GM12878 (cell line): ENCODE results near the gene PDGFD. TPM values are rescaled to one million over a fixed set of nuclear protein-coding genes. Genes with fewer than 3 reads are reported as not detected.

Experiments
- ATAC-seq: fragments of 200-7000 bp; cut with Tn5 transposase; 3 replicates; pipeline ENCODE4 v1.9.1; 2020; ENCODE audit warnings: mild to moderate bottlenecking, moderate library complexity
- BruUV-seq: library from RNA; stranded (reverse); fragments of 400-500 nt; replicated peaks from 2 replicates; lab custom pipeline; 2021; lab: Mats Ljungman, UMichigan
- CTCF ChIA-PET: fragments of 300-600 bp; sonication (Branson Sonifier 250); formaldehyde crosslinking; extraction: SDS; loops from one replicate; lab custom pipeline; 2021; ENCODE audit warnings: inconsistent platforms; lab: Yijun Ruan, JAX
- POLR2A ChIA-PET: fragments of 350-600 bp; formaldehyde crosslinking; extraction: SDS; loops from one replicate; lab custom pipeline; 2021; ENCODE audit warnings: inconsistent platforms; lab: Charles Lee
- RAD21 ChIA-PET: fragments of 300-600 bp; sonication (Branson Sonifier 250); formaldehyde crosslinking; loops from one replicate; lab custom pipeline; 2023; ENCODE audit warnings: antibody characterized with exemption; ENCODE audit not compliant: unreplicated experiment; lab: Charles Lee
- SMC1A ChIA-PET: fragments of 300-600 bp; sonication (Branson Sonifier 250); formaldehyde crosslinking; loops from one replicate; lab custom pipeline; 2023; ENCODE audit not compliant: unreplicated experiment, uncharacterized antibody; lab: Charles Lee
- DNase-seq: peaks from one replicate; pipeline ENCODE4 v3.0.0-alpha.2; 2011; ENCODE audit warnings: low read depth, low spot score
- FAIRE-seq: peaks from 3 replicates; lab custom pipeline; 2011; peaks lifted over from hg19 to GRCh38; lab: Jason Lieb, UNC
- H2AFZ ChIP-seq: 2 replicates; pipeline ENCODE4 v1.6.0; 2011; ENCODE audit warnings: low read depth, low read length, control low read depth; ENCODE audit not compliant: control insufficient read depth
- H3K27ac ChIP-seq: 2 replicates; pipeline ENCODE4 v1.5.1; 2011; ENCODE audit warnings: control low read depth; ENCODE audit not compliant: control insufficient read depth, insufficient read depth
- H3K27me3 ChIP-seq, 2 experiments: replicated peaks in 1 of 2; 2 replicates each; pipeline versions ENCODE4 v1.6.0 to v1.6.1; 2011; ENCODE audit warnings: low read length in 1 of 2; ENCODE audit not compliant: control insufficient read depth in 2 of 2, insufficient read depth in 2 of 2
- H3K36me3 ChIP-seq, 2 experiments: 2 replicates each; pipeline ENCODE4 v1.5.1; 2011; ENCODE audit warnings: low read length in 1 of 2; ENCODE audit not compliant: control insufficient read depth in 2 of 2, insufficient read depth in 2 of 2
- H3K4me1 ChIP-seq: 2 replicates; pipeline ENCODE4 v1.6.1; 2011; ENCODE audit warnings: mild to moderate bottlenecking, low read length, moderate library complexity, mixed read lengths; ENCODE audit not compliant: control insufficient read depth, insufficient read depth
- H3K4me2 ChIP-seq: 2 replicates; pipeline ENCODE4 v1.6.0; 2011; ENCODE audit warnings: control low read depth; ENCODE audit not compliant: control insufficient read depth, insufficient read depth
- H3K4me3 ChIP-seq: fragments of 200-600 bp; sonication (generic); 2 replicates; pipeline ENCODE4 v1.5.1; 2016
- H3K79me2 ChIP-seq: 2 replicates; pipeline ENCODE4 v1.6.0; 2011; ENCODE audit warnings: low read length; ENCODE audit not compliant: control insufficient read depth, insufficient read depth
- H3K9ac ChIP-seq: 2 replicates; pipeline ENCODE4 v1.8.0; 2011; ENCODE audit warnings: low read length, control low read depth, mixed read lengths; ENCODE audit not compliant: control insufficient read depth, insufficient read depth
- H3K9me3 ChIP-seq: replicated peaks from 3 replicates; pipeline ENCODE4 v1.5.1; 2011; ENCODE audit warnings: mild to moderate bottlenecking, low read length; ENCODE audit not compliant: control insufficient read depth, insufficient read depth
- H4K20me1 ChIP-seq: 2 replicates; pipeline ENCODE4 v1.6.0; 2011; ENCODE audit not compliant: control insufficient read depth, insufficient read depth
- BHLHE40 ChIP-seq, 2 experiments: fragments of 450-650 bp in 1 of 2; IDR thresholded peaks; 2 replicates each; pipeline ENCODE4 v1.6.1; 2011 to 2017; ENCODE audit warnings: low read depth in 2 of 2, borderline replicate concordance in 1 of 2, improper control_type of control experiment in 1 of 2, low read length in 1 of 2, mild to moderate bottlenecking in 1 of 2
- MAX ChIP-seq: IDR thresholded peaks from 2 replicates; pipeline ENCODE4 v1.6.1; 2012; ENCODE audit warnings: low read depth, low read length, improper control_type of control experiment
- MTA2 ChIP-seq: fragments of 450-650 bp; IDR thresholded peaks from 2 replicates; pipeline ENCODE4 v1.6.1; 2016; ENCODE audit warnings: low read depth, mild to moderate bottlenecking, moderate library complexity
- MYB ChIP-seq: fragments of 150-350 bp; IDR thresholded peaks from 2 replicates; pipeline ENCODE4 v1.6.1; 2014; ENCODE audit warnings: mild to moderate bottlenecking, low read depth, low read length, borderline replicate concordance
- POLR2A ChIP-seq: IDR thresholded peaks from 2 replicates; pipeline ENCODE4 v1.6.1; 2011; ENCODE audit warnings: low read depth, mild to moderate bottlenecking, low read length
- POU2F2 ChIP-seq: IDR thresholded peaks from 3 replicates; pipeline ENCODE4 v1.6.1; 2011; ENCODE audit warnings: low read depth, mild to moderate bottlenecking, low read length, borderline replicate concordance
- RCOR1 ChIP-seq: conservative IDR thresholded peaks from 2 replicates; pipeline ENCODE4 v1.6.1; 2012; ENCODE audit warnings: low read depth, low read length, improper control_type of control experiment
- WRNIP1 ChIP-seq: IDR thresholded peaks from 2 replicates; pipeline ENCODE4 v1.6.1; 2011; ENCODE audit warnings: low read depth, low read length, improper control_type of control experiment, borderline replicate concordance
- YY1 ChIP-seq: IDR thresholded peaks from 2 replicates; pipeline ENCODE4 v1.6.1; 2011; ENCODE audit warnings: low read depth, mild to moderate bottlenecking, low read length
- ZBTB33 ChIP-seq: fragments of 450-650 bp; IDR thresholded peaks from 2 replicates; pipeline ENCODE4 v1.6.1; 2017; ENCODE audit warnings: mild to moderate bottlenecking
- ZBTB40 ChIP-seq: fragments of 450-650 bp; IDR thresholded peaks from 2 replicates; pipeline ENCODE4 v1.6.1; 2016; ENCODE audit warnings: mild to moderate bottlenecking, moderate library complexity, borderline replicate concordance
- WGBS: methylation state at CpG from one replicate; pipeline ENCODE4 v1.1.6; 2016; ENCODE audit warnings: low lambda C conversion rate; ENCODE audit not compliant: insufficient replicate concordance, insufficient coverage; ENCODE audit errors: missing lambda C conversion rate; 5-methylcytosine and 5-hydroxymethylcytosine counted together
- in situ Hi-C: fragments of 300-500 bp; cut with MboI; formaldehyde crosslinking; loops from 9 replicates; pipeline ENCODE4 v1.14.3; 2018; ENCODE audit warnings: mixed read lengths
- intact Hi-C: fragments of 100-400 bp; cut with micrococcal nuclease; formaldehyde crosslinking; loops from one replicate; pipeline ENCODE4 v1.14.2; 2022; ENCODE audit not compliant: unreplicated experiment
- polyA plus RNA-seq, 11 experiments: library from polyadenylated mRNA; depleted of rRNA in 4 of 11; unstranded in 6 of 11; stranded (reverse) in 5 of 11; fragments of >200 nt; fragmentation: Nextera tagmentation in 4 of 11; fragmentation: Illumina TruSeq in 1 of 11; extraction: Ambion mirVana in 4 of 11; extraction: Trizol in 1 of 11; gene quantifications; 1 replicate in 1 of 11; 2 replicates in 10 of 11; pipeline versions ENCODE4 v1.2.1 to v1.2.3, GENCODE V29; 2011 to 2016; ENCODE audit warnings: inconsistent platforms in 2 of 11, missing spikeins in 2 of 11, low read depth in 1 of 11
- total RNA-seq, 4 experiments: library from RNA; depleted of rRNA in 3 of 4; stranded (reverse); fragments of >200 nt in 3 of 4; fragmentation: Illumina TruSeq in 1 of 4; extraction: Trizol in 1 of 4; gene quantifications; 2 replicates each; pipeline versions ENCODE4 v1.2.1 to v1.2.3, GENCODE V29; 2013 to 2021

PDGFD gene
- total and polyA plus RNA-seq, 10 of the 15 experiments (the other 5 are each of a cell fraction or from before 2014, with no cell fraction given): 0.05 to 0.13 TPM; not detected in 8

- Histone ChIP-seq H3K79me2 (no peaks in the 10 kb centered on the region), H3K4me3 (no peak overlapping the region), H3K27me3 (no peaks in the 10 kb centered on the region; a peak in 2 of 4 replicates), H3K4me2 (no peak overlapping the region), H3K9ac (no peak overlapping the region), H4K20me1 (no peaks in the 10 kb centered on the region), H2AFZ (no peak overlapping the region), H3K27ac (no peak overlapping the region), H3K9me3 (no peaks in the 10 kb centered on the region), H3K4me1 (no peaks in the 10 kb centered on the region), H3K36me3 (no peaks in the 10 kb centered on the region)
- ChIA-PET CTCF (no interaction called here), POLR2A (no interaction called here), SMC1A (no interaction called here), RAD21 (no interaction called here)
- no peak for ATAC-seq
- intact Hi-C loops: no loop called here
- BruUV-seq: no TSS peak
- TF ChIP-seq MTA2: no peak
- TF ChIP-seq YY1: no peak
- TF ChIP-seq MYB: no peak
- no peak for TF ChIP-seq ZBTB40
- TF ChIP-seq POU2F2: no peak
- no peak for TF ChIP-seq MAX
- no peak for TF ChIP-seq WRNIP1
- no peak for TF ChIP-seq BHLHE40 (IDR thresholded peaks at IDR 0.05; ENCODE audit: borderline replicate concordance in 1 of 2, low read depth in 2 of 2, low read length in 1 of 2)
- no peak for TF ChIP-seq POLR2A
- no peak for TF ChIP-seq ZBTB33
- TF ChIP-seq RCOR1: no peak
- DNase-seq: no peak
- in situ Hi-C loops: no loop called here
- 0% methylated on average over 1 of the region's 1 CpG for WGBS
- no peak for FAIRE-seq
Observed at GRCh38 chr11:104126464-104126863, 37.5 kb downstream of the PDGFD start.
